Activated B cell treated with CpG ODN at 0.5 μM for 24 hours (primary cell): ENCODE data around the gene ARHGEF4. TPM values are rescaled to one million over a fixed set of nuclear protein-coding genes. Genes with fewer than 3 reads are reported as not detected.

Experiments used
- ATAC-seq: fragments of 200-7000 bp; cut with Tn5 transposase; one replicate; pipeline ENCODE4 v1.10.0; 2021; ENCODE audit warnings: low read depth, mild to moderate bottlenecking, moderate library complexity
- CTCF ChIA-PET: fragments of 350-600 bp; sonication (Branson Sonifier 250); formaldehyde crosslinking; loops from one replicate; lab custom pipeline; 2021; ENCODE audit warnings: antibody characterized with exemption; lab: Charles Lee
- POLR2A ChIA-PET: fragments of 350-600 bp; sonication (Branson Sonifier 250); formaldehyde crosslinking; loops from one replicate; lab custom pipeline; 2021; ENCODE audit warnings: antibody characterized with exemption; lab: Charles Lee
- DNase-seq: peaks from one replicate; pipeline ENCODE4 v3.0.0; 2022
- H3K27ac Mint-ChIP-seq: one replicate; pipeline ENCODE4 v1.8.0; 2020; ENCODE audit warnings: mixed read lengths
- H3K27me3 Mint-ChIP-seq: one replicate; pipeline ENCODE4 v1.8.0; 2021; ENCODE audit warnings: mixed read lengths
- H3K36me3 Mint-ChIP-seq: one replicate; pipeline ENCODE4 v1.8.0; 2021; ENCODE audit warnings: low read depth, mixed read lengths
- H3K4me1 Mint-ChIP-seq: one replicate; pipeline ENCODE4 v1.8.0; 2021; ENCODE audit warnings: mixed read lengths
- H3K4me3 Mint-ChIP-seq: one replicate; pipeline ENCODE4 v1.8.0; 2020; ENCODE audit warnings: mild to moderate bottlenecking, mixed read lengths
- H3K9me3 Mint-ChIP-seq: one replicate; pipeline ENCODE4 v1.8.0; 2020; ENCODE audit warnings: mixed read lengths
- CTCF ChIP-seq: fragments of 200-600 bp; IDR thresholded peaks from one replicate; pipeline ENCODE4 v1.8.0; 2022; ENCODE audit warnings: antibody characterized with exemption, mild to moderate bottlenecking
- intact Hi-C: fragments of 100-400 bp; cut with micrococcal nuclease; formaldehyde crosslinking; loops from one replicate; pipeline ENCODE4 v1.15.1; 2024
- total RNA-seq: library from RNA; stranded (reverse); gene quantifications from 2 replicates; pipeline ENCODE4 v1.2.3, GENCODE V29; 2022

ARHGEF4 gene
- total RNA-seq, 1 donor from 2014 or later = 0.29 TPM

DNA sequence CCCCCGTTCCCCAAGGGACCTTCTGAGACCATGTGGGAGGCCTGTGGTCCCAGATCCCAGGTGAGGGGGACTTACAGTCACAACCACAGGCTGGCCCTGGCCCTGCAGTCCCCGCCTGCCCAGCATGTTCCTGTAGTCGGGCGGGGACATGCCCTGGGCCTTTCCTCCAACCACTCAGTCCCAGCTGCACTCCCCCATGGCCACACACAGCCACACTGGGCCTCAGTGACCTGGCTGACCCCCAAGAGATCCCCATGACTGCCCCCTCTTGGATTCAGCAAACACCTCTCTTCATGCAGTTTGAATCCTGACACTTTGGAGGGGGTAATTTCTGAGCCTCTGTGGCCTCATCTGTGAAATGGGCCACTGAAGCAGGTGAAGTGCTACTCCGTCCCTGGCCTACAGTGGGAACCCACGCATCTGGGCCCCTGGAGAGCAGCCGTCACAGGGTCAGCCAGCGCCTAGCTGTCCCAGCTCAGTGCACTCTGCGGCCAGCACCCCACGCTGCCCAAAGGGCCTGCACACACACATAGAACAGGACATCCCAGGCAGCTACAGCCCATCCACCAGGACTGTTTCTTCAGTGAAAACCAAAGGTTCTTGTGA is 12.7 kb upstream of the ARHGEF4 start:
- Mint-ChIP-seq H3K27me3 (no peaks in the 10 kb centered on the region), H3K4me1 (peaks cover 23% of the 10 kb centered on the region), H3K36me3 (no peaks in the 10 kb centered on the region), H3K9me3 (no peaks in the 10 kb centered on the region), H3K4me3 (peak overlapping the region; percentile 55), H3K27ac (peak overlapping the region; percentile 86)
- ChIA-PET POLR2A (interaction anchor here (0.7 to 1.3 kb wide), 3 partner anchors 27 to 269 kb away, joined by 3 to 12 read pairs (median 6); partner anchors contain the start of gene FAM168B), CTCF (interaction anchor here (1.4 to 2.6 kb wide), 2 partner anchors 27 to 49 kb away, joined by 4 to 10 read pairs; no protein-coding TSS in a partner anchor)
- TF ChIP-seq CTCF = no peak
- ATAC-seq (peak; percentile 49), DNase-seq (peak; percentile 47)
- intact Hi-C loops = loop anchor here (1.0 kb wide), 2 partner anchors 26 to 49 kb away; no protein-coding TSS in a partner anchor

- Mint-ChIP-seq H3K36me3 (no peaks in the 10 kb centered on the region), H3K27ac (peak overlapping the region; percentile 86), H3K9me3 (no peaks in the 10 kb centered on the region), H3K4me3 (peak overlapping the region; percentile 55), H3K27me3 (no peaks in the 10 kb centered on the region), H3K4me1 (peaks cover 23% of the 10 kb centered on the region)
- ChIA-PET POLR2A (interaction anchor here (0.7 to 1.3 kb wide), 3 partner anchors 26 to 269 kb away, joined by 3 to 12 read pairs (median 6); partner anchors contain the start of gene FAM168B), CTCF (interaction anchor here (1.4 to 2.6 kb wide), 2 partner anchors 27 to 48 kb away, joined by 4 to 10 read pairs; no protein-coding TSS in a partner anchor)
- peak; percentile 90 for ATAC-seq
- TF ChIP-seq CTCF = no peak
- DNase-seq = no peak
- intact Hi-C loops = loop anchor here (1.0 to 5.0 kb wide), 3 partner anchors 26 to 268 kb away; partner anchors contain the start of gene FAM168B
Measured at GRCh38 chr2:130824492-130825061, 12.1 kb upstream of the ARHGEF4 start.

DNA sequence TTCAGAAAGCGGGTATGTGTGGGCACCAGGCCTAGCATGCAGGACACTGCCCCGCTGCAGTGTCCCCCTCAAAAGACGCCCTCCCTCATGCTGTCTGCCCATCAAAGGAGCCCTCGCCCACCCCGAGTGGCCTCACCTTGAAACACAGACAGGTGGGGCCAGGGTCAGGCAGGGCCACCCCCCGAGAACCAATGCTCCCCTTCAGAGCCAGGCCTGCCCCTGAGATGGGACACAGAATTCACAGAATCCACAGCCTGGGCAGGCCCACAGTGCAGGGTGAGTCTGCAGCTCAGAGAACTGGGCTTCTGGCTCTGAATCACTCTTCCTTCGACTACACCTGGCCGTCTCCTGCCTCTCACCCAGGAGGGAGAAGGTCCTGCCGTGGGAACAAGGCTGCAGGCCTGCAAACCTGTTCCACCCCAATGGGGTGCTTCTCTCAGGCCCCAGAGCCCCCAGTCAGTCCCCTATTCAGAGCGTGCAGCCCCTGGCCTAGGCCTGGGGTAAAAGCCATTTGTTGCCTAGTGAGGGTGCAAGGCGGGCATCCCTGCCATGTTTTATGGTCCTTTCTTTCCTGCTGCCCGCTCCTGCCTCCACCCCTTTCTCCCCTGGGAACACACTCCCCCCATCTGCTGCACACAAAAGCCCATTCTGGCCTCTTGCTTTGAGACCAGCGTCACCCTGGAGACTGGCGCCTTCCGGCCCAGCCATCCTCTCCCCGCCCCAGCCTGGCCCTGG is 11.3 kb upstream of the ARHGEF4 start:
- no peaks in the 10 kb centered on the region for H3K36me3 Mint-ChIP-seq
- no peak overlapping the region for H3K27ac Mint-ChIP-seq
- ATAC-seq (no peak), DNase-seq (no peak)
- no peak for TF ChIP-seq CTCF
- intact Hi-C loops = loop anchor here (5.0 kb wide), 1 partner anchor 267 kb away; the partner anchor contains the start of gene FAM168B
- no peaks in the 10 kb centered on the region for H3K27me3 Mint-ChIP-seq
- ChIA-PET CTCF (interaction anchor here (1.4 to 2.6 kb wide), 2 partner anchors 28 to 48 kb away, joined by 4 to 10 read pairs; no protein-coding TSS in a partner anchor), POLR2A (no interaction called here)
- no peak overlapping the region for H3K4me3 Mint-ChIP-seq
- H3K4me1 Mint-ChIP-seq = peaks cover 23% of the 10 kb centered on the region
- no peaks in the 10 kb centered on the region for H3K9me3 Mint-ChIP-seq

GRCh38 chr2:130825966-130826253 is 10.8 kb upstream of the ARHGEF4 start:
- no peak overlapping the region for H3K27ac Mint-ChIP-seq
- ATAC-seq (no peak), DNase-seq (no peak)
- no peaks in the 10 kb centered on the region for H3K9me3 Mint-ChIP-seq
- POLR2A ChIA-PET = no interaction called here
- intact Hi-C loops = loop anchor here (5.0 kb wide), 1 partner anchor 266 kb away; the partner anchor contains the start of gene FAM168B
- no peak overlapping the region for H3K4me3 Mint-ChIP-seq
- no peaks in the 10 kb centered on the region for H3K36me3 Mint-ChIP-seq
- H3K27me3 Mint-ChIP-seq = no peaks in the 10 kb centered on the region
- H3K4me1 Mint-ChIP-seq = peaks cover 23% of the 10 kb centered on the region
- CTCF ChIA-PET = no interaction called here
- TF ChIP-seq CTCF = no peak
